KMS-11 (cell line): ENCODE data around the gene CBLB.

Experiments
- H2AFZ ChIP-seq: fragments of 200-600 bp; sonication (generic); 2 replicates; pipeline ENCODE4 v1.6.1; 2016; ENCODE audit warnings: antibody characterized with exemption, mixed run types, low read depth
- H3K27ac ChIP-seq: fragments of 200-600 bp; sonication (generic); 2 replicates; pipeline ENCODE4 v1.6.1; 2016; ENCODE audit warnings: mild to moderate bottlenecking, mixed run types
- H3K27me3 ChIP-seq: fragments of 200-600 bp; sonication (generic); 2 replicates; pipeline ENCODE4 v1.6.1; 2017; ENCODE audit warnings: mild to moderate bottlenecking, low read depth, mixed run types, moderate library complexity; ENCODE audit not compliant: insufficient read depth
- H3K36me3 ChIP-seq: fragments of 200-600 bp; sonication (generic); 2 replicates; pipeline ENCODE4 v1.6.1; 2017; ENCODE audit warnings: mild to moderate bottlenecking, mixed run types; ENCODE audit not compliant: insufficient read depth
- H3K4me1 ChIP-seq: fragments of 200-600 bp; sonication (generic); 2 replicates; pipeline ENCODE4 v1.6.1; 2016; ENCODE audit warnings: mild to moderate bottlenecking, low read depth, mixed run types; ENCODE audit not compliant: poor library complexity, severe bottlenecking
- H3K4me2 ChIP-seq: fragments of 200-600 bp; sonication (generic); 2 replicates; pipeline ENCODE4 v1.7.0; 2016; ENCODE audit warnings: mild to moderate bottlenecking, mixed run types
- H3K4me3 ChIP-seq: fragments of 200-600 bp; sonication (generic); IDR thresholded peaks from 2 replicates; pipeline ENCODE4 v1.6.1; 2017; ENCODE audit warnings: low read depth, low read length, mixed read lengths; ENCODE audit not compliant: insufficient read depth
- H3K79me2 ChIP-seq: fragments of 200-600 bp; sonication (generic); 2 replicates; pipeline ENCODE4 v1.6.1; 2016; ENCODE audit warnings: low read depth, mixed run types; ENCODE audit not compliant: insufficient read depth
- H3K9ac ChIP-seq: fragments of 200-600 bp; sonication (generic); 2 replicates; pipeline ENCODE4 v1.6.1; 2016; ENCODE audit warnings: mild to moderate bottlenecking, mixed run types
- H4K20me1 ChIP-seq: fragments of 200-600 bp; sonication (generic); 2 replicates; pipeline ENCODE4 v1.6.1; 2016; ENCODE audit warnings: mild to moderate bottlenecking, mixed run types; ENCODE audit not compliant: insufficient read depth
- TF ChIP-seq, protein P1 (sequence below): fragments of 200-600 bp; sonication (generic); conservative IDR thresholded peaks from 2 replicates; pipeline ENCODE4 v1.6.1; 2017; ENCODE audit warnings: low read depth, mild to moderate bottlenecking, antibody characterized with exemption, low read length, moderate library complexity, mixed read lengths

The CBLB gene

GRCh38 chr3:105744202-105744601, 124.6 kb downstream of the CBLB start:
- no peaks in the 10 kb centered on the region for H3K4me1 ChIP-seq

DNA sequence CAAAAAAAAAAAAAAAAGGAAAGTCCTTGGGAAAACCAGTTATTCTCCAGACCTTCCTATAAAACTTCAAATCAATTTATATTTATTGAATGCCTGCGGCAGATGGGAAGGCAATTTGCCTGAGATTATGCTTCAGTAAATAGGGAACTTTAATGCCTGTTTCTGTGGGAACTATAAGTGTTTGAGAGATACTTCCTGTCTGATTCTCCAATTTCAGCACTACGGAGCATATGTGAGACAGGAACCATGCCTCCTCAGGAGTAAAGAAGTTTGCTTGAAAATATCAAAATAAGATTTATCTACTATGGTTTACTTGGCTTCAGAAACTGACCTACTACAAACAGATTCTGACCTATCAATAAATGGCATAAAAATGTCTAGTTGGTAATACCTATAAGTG, 135.5 kb downstream of the CBLB start:
- Histone ChIP-seq H2AFZ (no peak overlapping the region), H3K79me2 (no peaks in the 10 kb centered on the region), H4K20me1 (no peaks in the 10 kb centered on the region), H3K27me3 (no peaks in the 10 kb centered on the region), H3K4me2 (no peak overlapping the region), H3K4me1 (no peaks in the 10 kb centered on the region), H3K27ac (no peak overlapping the region), H3K9ac (no peak overlapping the region), H3K4me3 (no peak overlapping the region), H3K36me3 (no peaks in the 10 kb centered on the region)
- TF ChIP-seq, protein P1, sequence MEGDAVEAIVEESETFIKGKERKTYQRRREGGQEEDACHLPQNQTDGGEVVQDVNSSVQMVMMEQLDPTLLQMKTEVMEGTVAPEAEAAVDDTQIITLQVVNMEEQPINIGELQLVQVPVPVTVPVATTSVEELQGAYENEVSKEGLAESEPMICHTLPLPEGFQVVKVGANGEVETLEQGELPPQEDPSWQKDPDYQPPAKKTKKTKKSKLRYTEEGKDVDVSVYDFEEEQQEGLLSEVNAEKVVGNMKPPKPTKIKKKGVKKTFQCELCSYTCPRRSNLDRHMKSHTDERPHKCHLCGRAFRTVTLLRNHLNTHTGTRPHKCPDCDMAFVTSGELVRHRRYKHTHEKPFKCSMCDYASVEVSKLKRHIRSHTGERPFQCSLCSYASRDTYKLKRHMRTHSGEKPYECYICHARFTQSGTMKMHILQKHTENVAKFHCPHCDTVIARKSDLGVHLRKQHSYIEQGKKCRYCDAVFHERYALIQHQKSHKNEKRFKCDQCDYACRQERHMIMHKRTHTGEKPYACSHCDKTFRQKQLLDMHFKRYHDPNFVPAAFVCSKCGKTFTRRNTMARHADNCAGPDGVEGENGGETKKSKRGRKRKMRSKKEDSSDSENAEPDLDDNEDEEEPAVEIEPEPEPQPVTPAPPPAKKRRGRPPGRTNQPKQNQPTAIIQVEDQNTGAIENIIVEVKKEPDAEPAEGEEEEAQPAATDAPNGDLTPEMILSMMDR = no peak

More at GRCh38 chr3:105744202-105744601, 124.6 kb downstream of the CBLB start:
- no peaks in the 10 kb centered on the region for H3K36me3 ChIP-seq
- H2AFZ ChIP-seq = no peak overlapping the region
- H3K27ac ChIP-seq = no peak overlapping the region
- no peaks in the 10 kb centered on the region for H4K20me1 ChIP-seq
- no peak overlapping the region for H3K9ac ChIP-seq
- H3K79me2 ChIP-seq = no peaks in the 10 kb centered on the region
- TF ChIP-seq, protein P1 = no peak
- H3K4me2 ChIP-seq = no peak overlapping the region
- no peaks in the 10 kb centered on the region for H3K27me3 ChIP-seq
- H3K4me3 ChIP-seq = no peak overlapping the region

DNA sequence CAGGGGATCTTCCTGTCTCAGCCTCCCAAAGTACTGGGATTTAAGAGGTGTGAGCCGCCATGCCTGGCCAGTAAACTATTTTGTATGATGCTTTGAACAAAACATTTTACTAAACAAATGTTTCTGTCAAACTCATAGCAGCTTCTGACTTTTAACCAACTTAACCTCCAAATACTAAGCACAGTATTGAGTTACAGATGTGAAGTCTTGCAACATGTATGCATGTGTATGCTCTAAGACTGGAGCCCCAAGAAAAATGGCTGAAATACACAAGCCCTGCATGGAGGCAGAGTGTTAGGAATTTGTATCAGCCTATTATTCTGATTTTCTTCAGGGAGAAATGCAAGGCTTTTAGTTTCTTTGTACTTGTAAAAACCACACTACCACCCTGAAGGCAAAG, 137.1 kb downstream of the CBLB start:
- no peak overlapping the region for H3K27ac ChIP-seq
- no peak overlapping the region for H2AFZ ChIP-seq
- no peaks in the 10 kb centered on the region for H3K27me3 ChIP-seq
- TF ChIP-seq, protein P1 = no peak
- no peak overlapping the region for H3K4me3 ChIP-seq
- H3K4me2 ChIP-seq = no peak overlapping the region
- H4K20me1 ChIP-seq = no peaks in the 10 kb centered on the region
- no peaks in the 10 kb centered on the region for H3K36me3 ChIP-seq
- H3K79me2 ChIP-seq = no peaks in the 10 kb centered on the region
- no peaks in the 10 kb centered on the region for H3K4me1 ChIP-seq
- no peak overlapping the region for H3K9ac ChIP-seq

- Histone ChIP-seq H4K20me1 (no peaks in the 10 kb centered on the region), H3K9ac (no peak overlapping the region), H3K4me3 (no peak overlapping the region), H3K79me2 (no peaks in the 10 kb centered on the region), H3K4me2 (no peak overlapping the region), H2AFZ (no peak overlapping the region), H3K36me3 (no peaks in the 10 kb centered on the region), H3K27me3 (no peaks in the 10 kb centered on the region), H3K27ac (no peak overlapping the region), H3K4me1 (no peaks in the 10 kb centered on the region)
- TF ChIP-seq, protein P1 = no peak
Observed at GRCh38 chr3:105730801-105731354, 137.9 kb downstream of the CBLB start.
